Bronchial epithelial cell (primary cell): ENCODE data around the gene PARP11. TPM values are rescaled to one million over a fixed set of nuclear protein-coding genes. Genes with fewer than 3 reads are reported as not detected.

Experiments used
- DNase-seq: peaks from one replicate; pipeline ENCODE4 v3.0.0-alpha.2; 2010; ENCODE audit warnings: low read depth
- FAIRE-seq: peaks from 2 replicates; lab custom pipeline; 2011; peaks lifted over from hg19 to GRCh38; lab: Jason Lieb, UNC
- H3K27me3 ChIP-seq: 2 replicates; pipeline ENCODE4 v1.5.1; 2011; ENCODE audit warnings: low read length; ENCODE audit not compliant: control insufficient read depth, insufficient read depth
- H3K36me3 ChIP-seq: 2 replicates; pipeline ENCODE4 v1.5.1; 2011; ENCODE audit warnings: low read length; ENCODE audit not compliant: control insufficient read depth, insufficient read depth
- H3K4me3 ChIP-seq: 2 replicates; pipeline ENCODE4 v1.5.1; 2011; ENCODE audit warnings: mild to moderate bottlenecking, low read depth, low read length, control low read depth
- total RNA-seq: library from RNA; depleted of rRNA; stranded (reverse); fragments of >200 nt; gene quantifications from 2 replicates; pipeline ENCODE4 v1.2.1, GENCODE V29; 2014
- TF ChIP-seq, protein P1 (sequence below): IDR thresholded peaks from 2 replicates; pipeline ENCODE4 v1.5.1; 2011; ENCODE audit warnings: mild to moderate bottlenecking, moderate library complexity, low read length, control low read depth, inconsistent platforms; ENCODE audit not compliant: insufficient read depth, severe bottlenecking

The PARP11 gene
- total RNA-seq, 1 donor from 2014 or later, result 1.8 TPM

DNA sequence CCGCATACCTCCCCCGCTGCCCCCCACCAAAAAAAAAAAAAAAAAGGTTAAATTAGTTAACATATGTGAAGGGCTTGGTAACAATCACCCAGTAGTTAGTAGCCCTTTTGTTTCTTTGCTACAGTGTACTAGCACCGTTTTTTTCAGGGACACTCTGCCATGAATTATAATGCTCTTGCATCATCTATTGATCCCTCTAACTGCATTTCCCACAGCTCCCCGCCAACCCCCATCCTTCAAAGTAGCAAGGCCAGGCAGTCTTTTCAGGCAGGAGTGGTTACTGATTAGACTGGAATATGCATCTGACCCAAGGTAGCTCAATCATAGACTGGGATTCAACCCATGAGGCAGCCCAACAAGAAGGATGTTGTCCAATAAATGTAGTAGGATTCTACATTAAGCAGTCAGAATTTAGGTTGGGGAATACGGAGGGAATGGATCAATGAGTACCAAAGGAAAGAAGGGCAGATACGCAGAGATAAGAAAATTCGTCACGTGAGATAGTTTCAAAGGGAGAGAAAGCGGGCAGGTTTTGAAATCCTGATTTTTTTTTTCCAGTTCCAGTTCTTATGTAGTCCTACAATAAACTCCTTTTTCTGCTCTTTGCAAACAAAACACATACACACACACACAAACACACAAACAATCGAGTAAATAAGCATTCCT lies 80.4 kb downstream of the PARP11 start:
- no peak overlapping the region for H3K4me3 ChIP-seq
- H3K27me3 ChIP-seq, result no peaks in the 10 kb centered on the region
- no peak for DNase-seq
- TF ChIP-seq, protein P1, sequence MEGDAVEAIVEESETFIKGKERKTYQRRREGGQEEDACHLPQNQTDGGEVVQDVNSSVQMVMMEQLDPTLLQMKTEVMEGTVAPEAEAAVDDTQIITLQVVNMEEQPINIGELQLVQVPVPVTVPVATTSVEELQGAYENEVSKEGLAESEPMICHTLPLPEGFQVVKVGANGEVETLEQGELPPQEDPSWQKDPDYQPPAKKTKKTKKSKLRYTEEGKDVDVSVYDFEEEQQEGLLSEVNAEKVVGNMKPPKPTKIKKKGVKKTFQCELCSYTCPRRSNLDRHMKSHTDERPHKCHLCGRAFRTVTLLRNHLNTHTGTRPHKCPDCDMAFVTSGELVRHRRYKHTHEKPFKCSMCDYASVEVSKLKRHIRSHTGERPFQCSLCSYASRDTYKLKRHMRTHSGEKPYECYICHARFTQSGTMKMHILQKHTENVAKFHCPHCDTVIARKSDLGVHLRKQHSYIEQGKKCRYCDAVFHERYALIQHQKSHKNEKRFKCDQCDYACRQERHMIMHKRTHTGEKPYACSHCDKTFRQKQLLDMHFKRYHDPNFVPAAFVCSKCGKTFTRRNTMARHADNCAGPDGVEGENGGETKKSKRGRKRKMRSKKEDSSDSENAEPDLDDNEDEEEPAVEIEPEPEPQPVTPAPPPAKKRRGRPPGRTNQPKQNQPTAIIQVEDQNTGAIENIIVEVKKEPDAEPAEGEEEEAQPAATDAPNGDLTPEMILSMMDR, result no peak
- H3K36me3 ChIP-seq, result no peaks in the 10 kb centered on the region
- FAIRE-seq, result peak; percentile 66

- H3K27me3 ChIP-seq, result no peaks in the 10 kb centered on the region
- no peak overlapping the region for H3K4me3 ChIP-seq
- DNase-seq, result no peak
- no peak for FAIRE-seq
- TF ChIP-seq, protein P1, result no peak
- no peaks in the 10 kb centered on the region for H3K36me3 ChIP-seq
Measured at GRCh38 chr12:3791256-3791874, 81.8 kb downstream of the PARP11 start.

DNA sequence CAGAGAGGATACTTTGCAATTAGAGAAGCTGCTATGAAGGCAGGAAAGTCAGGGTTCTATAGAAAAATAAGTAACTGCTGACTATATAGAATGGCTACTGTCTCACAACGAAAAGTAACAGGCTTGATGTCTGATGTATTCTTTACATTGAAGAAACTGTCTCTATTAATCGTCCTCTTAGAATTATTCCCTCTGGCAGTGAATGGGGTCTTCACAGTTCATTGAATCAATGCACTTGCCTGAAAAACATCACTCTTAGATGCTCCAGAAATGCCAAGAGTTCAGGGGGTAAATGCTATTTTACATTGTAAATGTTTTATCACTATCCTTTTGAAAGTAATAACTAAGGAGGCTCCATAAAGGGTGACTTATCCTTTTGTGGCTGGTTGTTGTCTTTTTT lies 82.6 kb downstream of the PARP11 start:
- Histone ChIP-seq H3K27me3 (no peaks in the 10 kb centered on the region), H3K4me3 (no peak overlapping the region), H3K36me3 (no peaks in the 10 kb centered on the region)
- FAIRE-seq (no peak), DNase-seq (no peak)
- TF ChIP-seq, protein P1, result no peak

DNA sequence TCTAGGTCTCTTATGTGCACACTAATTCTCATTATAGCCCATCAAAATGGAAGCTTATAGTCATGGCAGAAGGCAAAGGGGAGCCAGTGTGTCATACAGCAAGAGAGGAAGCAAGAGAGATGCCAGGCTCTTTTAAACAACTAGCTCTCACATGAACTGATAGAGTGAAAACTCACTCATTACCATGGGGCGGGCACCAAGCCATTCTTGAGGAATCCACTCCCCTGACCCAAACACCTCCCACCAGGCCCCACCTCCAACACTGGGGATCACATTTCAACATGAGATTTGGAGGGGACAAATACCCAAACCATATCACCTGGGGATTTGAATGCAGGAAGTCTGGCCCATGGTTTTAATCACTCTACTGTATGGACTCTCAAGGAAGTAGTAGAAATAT lies 83.4 kb downstream of the PARP11 start:
- Histone ChIP-seq H3K27me3 (no peaks in the 10 kb centered on the region), H3K36me3 (no peaks in the 10 kb centered on the region), H3K4me3 (no peak overlapping the region)
- DNase-seq, result no peak
- no peak for FAIRE-seq
- TF ChIP-seq, protein P1, result no peak

- Histone ChIP-seq H3K27me3 (no peaks in the 10 kb centered on the region), H3K4me3 (no peak overlapping the region), H3K36me3 (no peaks in the 10 kb centered on the region)
- TF ChIP-seq, protein P1, result peak; percentile 77
- peak; percentile 61 for DNase-seq
- no peak for FAIRE-seq
Measured at GRCh38 chr12:3777206-3777809, 95.9 kb downstream of the PARP11 start.
